Measurements from ENCODE around the gene DROSHA. TPM values are rescaled to one million over a fixed set of nuclear protein-coding genes. Genes with fewer than 3 reads are reported as not detected.

The DROSHA gene
- total RNA-seq, 1 experiment from 2014 or later, result 106 TPM

DNA sequence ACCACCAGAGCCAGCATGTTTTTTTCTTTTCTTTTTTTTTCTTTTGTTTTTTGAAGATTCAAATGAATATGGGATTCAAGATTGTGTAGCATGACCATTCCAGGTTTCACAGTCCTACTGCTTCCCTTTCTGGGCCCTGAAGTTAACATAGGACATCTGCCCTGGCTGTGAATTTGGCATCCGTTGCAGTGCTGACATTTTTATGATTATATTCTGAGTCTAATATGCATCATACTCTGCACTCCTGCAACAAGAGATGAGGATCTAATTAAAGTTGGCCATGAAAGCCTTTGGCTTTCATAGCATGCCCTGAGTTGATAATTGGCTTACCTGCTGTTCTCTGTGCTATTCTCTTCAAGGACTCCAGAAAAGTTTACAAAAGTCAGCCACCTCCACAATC, 30.1 kb upstream of the DROSHA start:
- Histone ChIP-seq H3K27ac (ENCODE audit: insufficient read length, low read depth, low read length) (no peak overlapping the region), H4K20me1 (ENCODE audit: control insufficient read depth, insufficient read depth, insufficient read length) (no peaks in the 10 kb centered on the region), H4K91ac (ENCODE audit: insufficient read length, low read depth, low read length) (no peak overlapping the region), H4K8ac (replicated peaks; ENCODE audit: insufficient read length, low read depth, low read length) (no peak overlapping the region), H3K79me1 (ENCODE audit: insufficient read depth, low read depth, low read length, poor library complexity, severe bottlenecking) (no peaks in the 10 kb centered on the region), H3K4ac (ENCODE audit: low read depth, low read length) (no peak overlapping the region), H4K5ac (ENCODE audit: insufficient read length, low read depth, low read length) (no peak overlapping the region), H3K4me2 (ENCODE audit: insufficient read depth, insufficient read length, low read length) (no peak overlapping the region), H3K9ac (ENCODE audit: extremely low read depth, insufficient read length, low read length) (no peak overlapping the region), H3K23me2 (ENCODE audit: insufficient read length, low read depth, low read length, poor library complexity, severe bottlenecking) (no peaks in the 10 kb centered on the region), H3K14ac (ENCODE audit: insufficient read depth, low read length) (no peak overlapping the region), H2BK5ac (ENCODE audit: insufficient read length, low read length) (no peak overlapping the region), H3K9me3 (ENCODE audit: control insufficient read depth, low read depth, low read length) (no peaks in the 10 kb centered on the region), H3K18ac (ENCODE audit: insufficient read length, low read depth, low read length) (no peak overlapping the region), H3K23ac (ENCODE audit: insufficient read length, low read depth, low read length) (no peak overlapping the region), H2AK5ac (ENCODE audit: insufficient read length, low read length) (no peak overlapping the region), H3K79me2 (ENCODE audit: insufficient read depth, low read length) (no peaks in the 10 kb centered on the region), H2BK120ac (ENCODE audit: low read depth, low read length, poor library complexity, severe bottlenecking) (no peak overlapping the region), H3T11ph (ENCODE audit: low read length) (no peak overlapping the region), H3K56ac (ENCODE audit: insufficient read length, low read depth, low read length) (no peak overlapping the region), H2AFZ (ENCODE audit: low read length) (no peak overlapping the region), H2BK15ac (ENCODE audit: low read depth, low read length) (no peak overlapping the region), H3K4me1 (ENCODE audit: insufficient read depth, low read length) (no peaks in the 10 kb centered on the region), H2BK12ac (ENCODE audit: insufficient read length, low read depth, low read length) (no peak overlapping the region), H2BK20ac (ENCODE audit: low read depth, low read length, poor library complexity, severe bottlenecking) (no peak overlapping the region), H3K27me3 (ENCODE audit: insufficient read depth, low read length) (no peaks in the 10 kb centered on the region)
- TF ChIP-seq CTCF (conservative IDR thresholded peaks at IDR 0.05), result no peak
- Mint-ChIP-seq H3K27ac (no peak overlapping the region), H3K36me3 (ENCODE audit: insufficient read depth in 1 of 3, low read depth in 3 of 3) (peaks cover 17 to 18% (median 18%) of the 10 kb centered on the region in 3 experiments), H3K27me3 (ENCODE audit: low read depth) (no peaks in the 10 kb centered on the region; the same call in 1 of the 2 replicates), H3K9me3 (peaks cover 24 to 25% of the 10 kb centered on the region in 2 experiments), H3K4me3 (no peak overlapping the region), H3K4me1 (no peaks in the 10 kb centered on the region)
- WGBS (ENCODE audit: extremely low coverage, insufficient read length, low lambda C conversion rate), result no CpG with 5 or more reads among the region's 1 CpG
- DNase-seq, result no peak

All from H9 (cell line).